Measurements from ENCODE around the gene TREML2.

The TREML2 gene

GRCh38 chr6:41176189-41176588 lies 24.8 kb downstream of the TREML2 start:
- DNase-seq = no peak

- DNase-seq = no peak
Observed at GRCh38 chr6:41175084-41175483, 25.9 kb downstream of the TREML2 start.

GRCh38 chr6:41174610-41175009 lies 26.3 kb downstream of the TREML2 start:
- no peak for DNase-seq

- no peak for DNase-seq
Observed at GRCh38 chr6:41171908-41172307, 29.0 kb downstream of the TREML2 start.

- no peak for DNase-seq
Observed at GRCh38 chr6:41170547-41171160, 30.3 kb downstream of the TREML2 start.

- no peak for DNase-seq
Observed at GRCh38 chr6:41167173-41167963, 33.6 kb downstream of the TREML2 start.

GRCh38 chr6:41164551-41165120 lies 36.3 kb downstream of the TREML2 start:
- no peak for DNase-seq

GRCh38 chr6:41163419-41163717 lies 37.6 kb downstream of the TREML2 start:
- no peak for DNase-seq

GRCh38 chr6:41162687-41163418 lies 38.1 kb downstream of the TREML2 start, which contains the start of gene TREM2:
Gene TREM2, minus strand, starts transcription at chr6:41163116. Its CDS starts 34 bp downstream, at chr6:41163082.
- no peak for DNase-seq

- DNase-seq = no peak
Observed at GRCh38 chr6:41161851-41162552, 38.9 kb downstream of the TREML2 start.

- DNase-seq = no peak
Observed at GRCh38 chr6:41161380-41161779, 39.6 kb downstream of the TREML2 start.

- no peak for DNase-seq
Observed at GRCh38 chr6:41160933-41161332, 40.0 kb downstream of the TREML2 start.

- no peak for DNase-seq
Observed at GRCh38 chr6:41159415-41160082, 41.4 kb downstream of the TREML2 start.

GRCh38 chr6:41157323-41157722 lies 43.6 kb downstream of the TREML2 start:
- DNase-seq = no peak

- DNase-seq = no peak
Observed at GRCh38 chr6:41156771-41157170, 44.2 kb downstream of the TREML2 start.

- DNase-seq = no peak
Observed at GRCh38 chr6:41156001-41156400, 44.9 kb downstream of the TREML2 start.

GRCh38 chr6:41155132-41155805 lies 45.7 kb downstream of the TREML2 start:
- no peak for DNase-seq

- DNase-seq = no peak
Observed at GRCh38 chr6:41153992-41154625, 46.8 kb downstream of the TREML2 start, which contains the start of gene TREML1. Gene TREML1, minus strand, starts transcription at chr6:41154347. Its CDS starts 59 bp downstream, at chr6:41154288.

- no peak for DNase-seq
Observed at GRCh38 chr6:41153451-41153850, 47.5 kb downstream of the TREML2 start.

GRCh38 chr6:41150671-41151070 lies 50.3 kb downstream of the TREML2 start:
- no peak for DNase-seq

- no peak for DNase-seq
Observed at GRCh38 chr6:41147917-41148316, 53.0 kb downstream of the TREML2 start.
